Activated naive CD4-positive, alpha-beta T cell treated with anti-CD3 and anti-CD28 coated beads for 36 hours (primary cell): ENCODE results near the gene TPD52L3. TPM values are rescaled to one million over a fixed set of nuclear protein-coding genes. Genes with fewer than 3 reads are reported as not detected.
A peak's percentile ranks its signal among the peaks of the same experiment; 100 is the strongest.

Experiments used
- CTCF ChIA-PET: fragments of 350-600 bp; sonication (Branson Sonifier 250); formaldehyde crosslinking; loops from one replicate; lab custom pipeline; 2021; ENCODE audit warnings: antibody characterized with exemption; lab: Charles Lee
- DNase-seq: peaks from one replicate; pipeline ENCODE4 v3.0.0-alpha.2; 2020
- H3K27ac Mint-ChIP-seq: one replicate; pipeline ENCODE4 v1.8.0; 2021; ENCODE audit warnings: mild to moderate bottlenecking, mixed read lengths
- H3K27me3 Mint-ChIP-seq: one replicate; pipeline ENCODE4 v1.8.0; 2021; ENCODE audit warnings: low read depth, mixed read lengths
- H3K36me3 Mint-ChIP-seq: one replicate; pipeline ENCODE4 v1.8.0; 2021; ENCODE audit warnings: low read depth, mixed read lengths
- H3K4me1 Mint-ChIP-seq: one replicate; pipeline ENCODE4 v1.8.0; 2021; ENCODE audit warnings: low read depth, mixed read lengths
- H3K4me3 Mint-ChIP-seq: one replicate; pipeline ENCODE4 v1.8.0; 2021; ENCODE audit warnings: mild to moderate bottlenecking, moderate library complexity, mixed read lengths
- H3K9me3 Mint-ChIP-seq: one replicate; pipeline ENCODE4 v1.8.0; 2021; ENCODE audit warnings: mixed read lengths
- intact Hi-C: fragments of 100-400 bp; cut with micrococcal nuclease; formaldehyde crosslinking; loops from one replicate; pipeline ENCODE4 v1.15.1; 2023
- total RNA-seq, 2 experiments: library from RNA; stranded (reverse); gene quantifications; one replicate each; pipeline ENCODE4 v1.2.3, GENCODE V29; 2021

The TPD52L3 gene
- total RNA-seq: not detected

DNA sequence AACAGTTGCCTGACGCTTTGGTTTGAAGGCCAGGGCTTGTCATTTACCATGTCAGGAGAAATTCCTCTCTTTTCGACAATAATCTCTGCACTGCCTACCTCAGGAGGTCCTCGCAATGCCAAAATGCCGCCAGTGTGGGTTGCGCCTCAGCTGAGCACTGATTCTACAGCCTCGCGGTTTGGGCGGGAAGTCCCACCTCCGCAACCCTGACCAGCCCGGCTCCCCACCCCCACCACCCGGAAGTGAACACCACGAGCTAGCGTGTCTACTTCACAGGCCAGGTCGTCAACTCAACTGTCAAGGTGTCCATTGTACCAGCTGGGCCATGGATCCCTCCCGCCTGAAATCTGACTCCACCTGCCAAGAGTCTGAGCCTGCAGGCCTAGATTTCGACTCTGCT is at the start of gene TPD52L3:
Gene TPD52L3 (plus strand): TSS at position 273 of the 400 bp plus-strand sequence. CDS start 221 bp downstream, outside the sequence.
- no peak within 1 kb of the TSS for H3K4me3 Mint-ChIP-seq
- intact Hi-C loops: no loop called here
- CTCF ChIA-PET: interaction anchor here (0.6 to 1.0 kb wide), 2 partner anchors 12 to 201 kb away, joined by 3 read pairs; no protein-coding TSS in a partner anchor
- no peaks in the 10 kb centered on the region for H3K9me3 Mint-ChIP-seq
- no peaks in the 10 kb centered on the region for H3K4me1 Mint-ChIP-seq
- DNase-seq: no peak
- H3K27ac Mint-ChIP-seq: no peak within 1 kb of the TSS
- no peaks in the 10 kb centered on the region for H3K36me3 Mint-ChIP-seq
- peaks cover 10% of the 10 kb centered on the region for H3K27me3 Mint-ChIP-seq

DNA sequence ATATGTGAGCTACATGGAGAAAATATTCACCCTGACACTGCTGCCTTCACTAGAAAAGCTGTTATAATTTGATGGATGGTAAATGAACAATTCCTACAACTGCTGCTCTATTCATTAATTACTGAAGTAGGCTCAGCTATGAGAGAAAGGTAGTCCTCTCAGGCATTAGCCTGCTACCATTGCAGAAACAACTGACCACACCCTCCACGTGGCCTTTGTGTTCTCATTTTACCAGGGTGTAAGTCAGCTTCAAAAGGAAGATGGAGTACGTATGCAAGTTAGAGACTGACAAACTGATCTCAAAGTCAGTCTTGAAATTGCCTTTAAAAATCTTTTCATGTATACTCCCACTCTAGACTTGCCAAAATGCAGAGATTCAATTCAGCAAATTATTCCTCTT is 26.3 kb upstream of the TPD52L3 start:
- CTCF ChIA-PET: interaction anchor here (0.8 kb wide), 1 partner anchor 9 kb away, joined by 3 read pairs; no protein-coding TSS in a partner anchor
- DNase-seq: no peak
- H3K27me3 Mint-ChIP-seq: no peaks in the 10 kb centered on the region
- H3K4me1 Mint-ChIP-seq: no peaks in the 10 kb centered on the region
- no peaks in the 10 kb centered on the region for H3K9me3 Mint-ChIP-seq
- no peaks in the 10 kb centered on the region for H3K36me3 Mint-ChIP-seq
- H3K27ac Mint-ChIP-seq: no peak overlapping the region
- intact Hi-C loops: loop anchor here (10.0 kb wide), 1 partner anchor 507 kb away; no protein-coding TSS in a partner anchor
- no peak overlapping the region for H3K4me3 Mint-ChIP-seq

DNA sequence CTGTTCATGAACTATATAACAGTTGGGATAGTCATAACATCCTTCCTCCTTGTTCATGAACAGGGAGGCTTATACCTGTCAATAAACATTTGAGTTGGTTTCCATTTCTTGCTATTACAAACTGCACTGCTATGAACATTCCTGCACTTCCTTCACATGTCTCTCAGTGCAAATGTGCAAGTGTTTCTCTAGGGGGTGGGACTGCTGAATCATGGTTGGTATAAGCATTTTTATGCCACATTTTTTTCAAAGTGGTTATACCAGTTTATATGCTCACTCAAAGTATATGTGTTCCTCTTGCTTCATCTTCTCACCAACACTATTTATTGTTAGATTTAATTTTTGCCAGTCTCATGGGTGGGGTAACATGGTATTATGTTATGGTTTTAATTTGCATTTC is 25.8 kb upstream of the TPD52L3 start:
- Mint-ChIP-seq H3K4me3 (no peak overlapping the region), H3K27me3 (no peaks in the 10 kb centered on the region), H3K36me3 (no peaks in the 10 kb centered on the region), H3K27ac (no peak overlapping the region), H3K9me3 (no peaks in the 10 kb centered on the region), H3K4me1 (no peaks in the 10 kb centered on the region)
- DNase-seq: no peak
- CTCF ChIA-PET: no interaction called here
- intact Hi-C loops: loop anchor here (10.0 kb wide), 1 partner anchor 508 kb away; no protein-coding TSS in a partner anchor

DNA sequence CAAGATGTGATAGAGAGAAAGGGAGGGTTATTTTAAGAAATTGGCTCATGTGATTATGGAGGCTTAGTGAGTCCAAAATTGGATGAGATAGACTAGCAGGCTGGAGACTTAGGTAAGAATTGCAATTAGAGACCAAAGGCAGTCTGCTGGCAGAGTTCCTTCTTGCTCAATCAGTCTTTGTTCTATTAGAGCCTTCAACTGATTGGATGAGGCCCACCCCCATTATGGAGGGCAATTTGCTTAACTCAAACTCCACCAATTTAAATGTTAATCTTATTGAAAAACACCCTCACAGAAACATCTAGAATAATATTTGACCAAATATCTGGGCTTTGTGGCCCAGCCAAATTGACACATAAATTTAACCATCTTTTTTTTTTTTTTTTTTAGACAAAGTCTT is 23.9 kb upstream of the TPD52L3 start:
- CTCF ChIA-PET: interaction anchor here (0.6 to 1.1 kb wide), 2 partner anchors 250 to 419 kb away, joined by 3 read pairs; no protein-coding TSS in a partner anchor
- intact Hi-C loops: loop anchor here (10.0 kb wide), 1 partner anchor 509 kb away; no protein-coding TSS in a partner anchor
- H3K4me3 Mint-ChIP-seq: no peak overlapping the region

DNA sequence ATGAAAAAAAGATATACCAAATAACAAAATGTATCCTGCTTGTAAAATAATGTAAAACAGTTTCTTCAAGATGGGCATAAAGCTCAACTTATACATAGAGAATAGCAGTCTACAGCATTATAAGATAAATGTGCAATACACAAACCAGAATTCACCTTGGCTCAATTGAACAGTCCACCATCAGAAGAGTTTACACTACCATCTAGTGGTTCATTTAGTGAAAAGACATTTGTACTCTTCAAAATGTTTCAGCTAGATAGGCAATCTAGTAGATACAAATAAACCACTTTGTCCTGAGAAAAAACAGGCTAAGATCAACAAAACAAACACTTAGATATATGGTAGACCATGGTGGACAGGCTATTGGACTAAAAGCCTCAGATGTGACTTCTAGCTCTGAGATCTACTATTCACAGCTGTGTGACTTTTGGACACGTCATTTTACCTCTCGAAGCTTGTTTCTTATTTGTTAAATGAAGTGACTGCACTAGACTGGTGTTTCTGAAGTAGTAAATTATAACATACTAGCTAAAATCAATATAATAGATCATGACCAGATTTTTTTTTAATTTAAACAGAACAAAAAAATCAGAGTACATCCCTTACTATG is 22.1 kb upstream of the TPD52L3 start:
- intact Hi-C loops: loop anchor here (1.0 to 10.0 kb wide), 3 partner anchors 251 to 511 kb away; no protein-coding TSS in a partner anchor
- Mint-ChIP-seq H3K9me3 (no peaks in the 10 kb centered on the region), H3K4me3 (no peak overlapping the region), H3K27ac (no peak overlapping the region), H3K36me3 (no peaks in the 10 kb centered on the region), H3K27me3 (no peaks in the 10 kb centered on the region), H3K4me1 (no peaks in the 10 kb centered on the region)
- CTCF ChIA-PET: interaction anchor here (0.6 to 2.6 kb wide), 18 partner anchors 11 to 472 kb away, joined by 3 to 40 read pairs (median 3); no protein-coding TSS in a partner anchor
- DNase-seq: no peak

More for the DNA sequence above, 23.9 kb upstream of the TPD52L3 start:
- Mint-ChIP-seq H3K27me3 (no peaks in the 10 kb centered on the region), H3K9me3 (no peaks in the 10 kb centered on the region), H3K4me1 (no peaks in the 10 kb centered on the region), H3K27ac (no peak overlapping the region), H3K36me3 (no peaks in the 10 kb centered on the region)
- DNase-seq: no peak

DNA sequence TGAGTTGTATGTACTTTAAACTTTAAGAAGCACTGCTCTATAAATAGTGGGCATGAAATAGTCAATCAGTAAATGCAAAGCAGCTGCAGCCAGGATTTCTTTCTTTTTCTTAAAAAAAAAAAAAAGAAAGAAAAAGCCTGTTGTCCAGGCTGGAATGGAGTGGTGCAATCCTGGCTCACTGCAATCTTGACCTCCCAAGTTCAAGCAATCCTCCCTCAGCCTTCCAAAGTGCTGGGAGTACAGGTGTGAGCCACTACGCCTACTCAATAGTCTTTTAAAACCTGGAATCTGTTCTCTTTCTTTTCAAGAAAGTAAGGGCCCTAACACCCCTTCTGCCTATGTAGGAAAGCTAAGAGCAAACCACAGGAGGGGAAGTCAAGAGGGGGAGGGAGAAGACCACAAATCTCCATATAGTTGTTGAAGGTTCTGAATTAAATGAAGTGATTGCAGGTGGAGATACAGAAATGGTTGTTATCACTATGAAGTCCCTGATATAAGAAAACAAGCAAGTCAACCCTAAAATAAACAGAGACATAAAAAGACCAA is 20.6 kb upstream of the TPD52L3 start:
- no peaks in the 10 kb centered on the region for H3K4me1 Mint-ChIP-seq
- H3K9me3 Mint-ChIP-seq: no peaks in the 10 kb centered on the region
- no peak for DNase-seq
- H3K27me3 Mint-ChIP-seq: no peaks in the 10 kb centered on the region
- H3K36me3 Mint-ChIP-seq: no peaks in the 10 kb centered on the region
- CTCF ChIA-PET: interaction anchor here (0.6 to 2.6 kb wide), 3 partner anchors 202 to 254 kb away, joined by 3 to 40 read pairs (median 4); no protein-coding TSS in a partner anchor
- no peak overlapping the region for H3K4me3 Mint-ChIP-seq
- no peak overlapping the region for H3K27ac Mint-ChIP-seq
- intact Hi-C loops: loop anchor here (10.0 kb wide), 1 partner anchor 513 kb away; no protein-coding TSS in a partner anchor

DNA sequence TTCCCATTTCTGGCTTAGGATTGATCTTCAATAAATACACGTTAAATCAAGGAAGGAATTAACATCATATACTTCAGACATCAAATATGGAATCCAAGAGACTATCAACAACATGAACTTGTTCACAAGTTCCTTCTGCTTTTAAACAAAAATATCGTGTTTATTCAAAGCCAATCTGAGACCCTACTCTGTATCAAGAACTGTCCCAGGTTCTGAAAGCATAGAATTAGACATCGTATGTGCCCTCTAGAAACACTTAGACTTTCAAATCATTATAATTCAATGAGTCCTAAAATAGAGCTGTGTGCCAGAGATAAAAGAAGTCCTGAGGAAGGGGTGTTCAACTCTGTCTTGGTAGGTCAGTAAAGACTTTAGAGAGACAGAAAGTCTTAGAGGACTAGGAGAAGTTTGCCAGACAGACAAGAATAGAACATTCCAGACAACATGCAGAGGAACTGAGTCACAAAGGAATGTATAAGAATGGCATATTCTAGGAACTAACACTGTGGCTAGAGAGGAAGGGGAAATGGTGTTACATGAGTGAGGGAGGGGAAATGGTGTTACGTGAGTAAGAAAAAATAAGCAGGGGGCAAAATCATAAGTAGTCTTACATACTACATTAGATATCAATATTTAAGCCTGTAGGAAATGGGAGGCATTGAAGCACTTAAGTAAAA is 2.9 kb downstream of the TPD52L3 start:
- DNase-seq: no peak
- H3K9me3 Mint-ChIP-seq: peaks cover 12% of the 10 kb centered on the region
- no peaks in the 10 kb centered on the region for H3K4me1 Mint-ChIP-seq
- no peak overlapping the region for H3K27ac Mint-ChIP-seq
- peaks cover 11% of the 10 kb centered on the region for H3K27me3 Mint-ChIP-seq
- CTCF ChIA-PET: no interaction called here
- intact Hi-C loops: no loop called here
- H3K36me3 Mint-ChIP-seq: no peaks in the 10 kb centered on the region
- H3K4me3 Mint-ChIP-seq: no peak overlapping the region

DNA sequence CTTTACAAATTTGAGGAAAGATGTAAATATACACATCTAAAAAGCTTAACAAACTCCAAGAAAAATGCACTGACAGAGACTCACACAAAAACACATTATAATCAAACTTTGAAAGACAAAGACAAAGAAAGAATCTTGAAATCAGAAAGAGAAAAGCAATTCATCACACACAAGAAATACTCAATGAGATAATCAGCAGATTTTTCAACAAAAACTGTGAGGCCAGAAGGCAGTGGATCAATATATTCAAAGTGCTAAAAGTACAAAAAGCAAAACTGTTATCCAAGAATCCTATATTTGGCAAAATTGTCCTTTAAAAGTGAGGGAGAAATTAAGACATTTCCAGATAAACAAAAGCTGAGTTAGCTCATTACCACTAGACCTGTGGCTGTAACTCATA is 6.1 kb downstream of the TPD52L3 start:
- DNase-seq: no peak
- H3K27me3 Mint-ChIP-seq: peaks cover 21% of the 10 kb centered on the region
- no peaks in the 10 kb centered on the region for H3K4me1 Mint-ChIP-seq
- H3K9me3 Mint-ChIP-seq: peaks cover 12% of the 10 kb centered on the region
- intact Hi-C loops: loop anchor here (1.0 kb wide), 1 partner anchor 12 kb away; no protein-coding TSS in a partner anchor
- CTCF ChIA-PET: interaction anchor here (0.5 kb wide), 1 partner anchor 239 kb away, joined by 5 read pairs; no protein-coding TSS in a partner anchor
- H3K4me3 Mint-ChIP-seq: no peak overlapping the region
- H3K36me3 Mint-ChIP-seq: no peaks in the 10 kb centered on the region
- H3K27ac Mint-ChIP-seq: no peak overlapping the region

DNA sequence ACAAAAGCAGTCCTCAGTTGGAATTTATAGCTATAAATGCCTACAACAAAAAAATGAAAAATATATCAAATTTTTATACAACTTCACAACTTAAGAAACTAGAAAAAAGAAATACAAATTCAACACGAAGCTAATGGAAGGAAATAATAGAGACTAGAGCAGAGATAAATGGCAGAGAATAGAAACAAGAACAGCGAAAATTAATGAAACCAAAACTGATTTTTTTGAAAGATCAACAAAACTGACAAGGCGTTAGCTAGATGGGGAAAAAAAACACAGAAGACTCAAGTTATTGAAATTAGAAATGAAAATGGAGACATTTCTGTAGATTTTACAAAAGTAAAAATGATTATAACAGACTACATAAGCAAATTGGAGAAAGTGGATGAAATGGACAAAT is 20.6 kb downstream of the TPD52L3 start:
- intact Hi-C loops: no loop called here
- H3K27ac Mint-ChIP-seq: no peak overlapping the region
- peaks cover 4% of the 10 kb centered on the region for H3K27me3 Mint-ChIP-seq
- CTCF ChIA-PET: interaction anchor here (0.6 to 0.8 kb wide), 3 partner anchors 12 to 388 kb away, joined by 3 to 5 read pairs (median 3); no protein-coding TSS in a partner anchor
- no peak for DNase-seq
- H3K9me3 Mint-ChIP-seq: no peaks in the 10 kb centered on the region
- no peaks in the 10 kb centered on the region for H3K36me3 Mint-ChIP-seq
- H3K4me1 Mint-ChIP-seq: no peaks in the 10 kb centered on the region
- no peak overlapping the region for H3K4me3 Mint-ChIP-seq

DNA sequence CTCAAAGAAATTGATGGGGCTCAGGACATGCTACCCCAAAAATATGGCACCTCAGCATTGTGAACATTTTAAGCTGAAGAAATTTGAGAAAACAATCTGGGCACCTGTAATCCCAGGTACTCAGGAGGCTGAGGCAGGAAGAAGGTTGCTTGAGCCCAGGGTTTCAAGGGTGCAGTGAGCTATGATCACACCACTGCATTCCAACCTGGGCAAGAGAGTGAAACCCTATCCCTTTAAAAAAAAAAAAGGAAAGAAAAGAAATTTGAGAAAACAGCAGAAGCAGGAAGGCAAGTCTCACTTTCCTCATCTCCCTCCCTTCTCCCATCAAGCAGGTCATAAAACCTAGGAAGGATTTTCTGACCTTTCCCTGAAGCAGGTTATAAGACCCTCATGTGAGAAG is 23.6 kb downstream of the TPD52L3 start:
- no peak overlapping the region for H3K27ac Mint-ChIP-seq
- no peaks in the 10 kb centered on the region for H3K36me3 Mint-ChIP-seq
- no peaks in the 10 kb centered on the region for H3K9me3 Mint-ChIP-seq
- no peak overlapping the region for H3K4me3 Mint-ChIP-seq
- intact Hi-C loops: loop anchor here (5.0 kb wide), 1 partner anchor 331 kb away; no protein-coding TSS in a partner anchor
- CTCF ChIA-PET: interaction anchor here (7.0 kb wide), 1 partner anchor 217 kb away, joined by 107 read pairs; no protein-coding TSS in a partner anchor
- peaks cover 6% of the 10 kb centered on the region for H3K27me3 Mint-ChIP-seq
- H3K4me1 Mint-ChIP-seq: peaks cover 10% of the 10 kb centered on the region
- no peak for DNase-seq

DNA sequence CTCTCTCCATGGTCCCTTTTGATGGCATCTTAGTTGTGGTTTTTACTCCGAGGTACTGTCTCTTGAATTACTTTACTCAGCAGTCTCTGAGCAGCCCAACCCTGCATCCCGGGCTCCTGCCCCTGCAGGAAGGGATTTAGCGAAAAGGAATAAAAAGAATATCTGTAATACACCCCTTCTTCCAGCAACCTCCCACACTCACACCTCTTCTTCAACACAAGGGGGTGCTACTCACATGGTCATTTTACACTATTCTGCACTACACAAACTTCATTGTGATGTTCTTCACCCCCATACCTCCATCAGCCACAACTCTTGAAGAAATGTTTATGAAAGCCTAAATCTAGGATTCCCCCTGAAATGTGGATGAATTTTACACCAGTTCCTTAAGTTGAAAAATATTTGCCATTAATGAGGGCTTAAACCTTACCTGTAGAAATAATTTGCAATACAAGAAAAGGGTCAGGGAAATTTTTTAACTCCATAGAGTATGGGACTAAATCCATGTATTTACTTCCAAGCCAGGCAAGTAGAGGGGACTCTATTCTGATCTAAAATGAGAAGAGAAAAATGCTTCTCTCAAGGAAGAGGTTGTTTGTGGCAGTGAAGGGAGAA is 26.0 kb downstream of the TPD52L3 start:
- H3K4me1 Mint-ChIP-seq: peaks cover 10% of the 10 kb centered on the region
- intact Hi-C loops: loop anchor here (1.0 to 5.0 kb wide), 6 partner anchors 135 to 385 kb away; no protein-coding TSS in a partner anchor
- H3K27me3 Mint-ChIP-seq: peaks cover 5% of the 10 kb centered on the region
- DNase-seq: peak; percentile 16
- no peaks in the 10 kb centered on the region for H3K36me3 Mint-ChIP-seq
- no peak overlapping the region for H3K27ac Mint-ChIP-seq
- no peak overlapping the region for H3K4me3 Mint-ChIP-seq
- H3K9me3 Mint-ChIP-seq: no peaks in the 10 kb centered on the region
- CTCF ChIA-PET: interaction anchor here (0.7 to 7.0 kb wide), 13 partner anchors 10 to 313 kb away, joined by 3 to 107 read pairs (median 4); partner anchors contain the start of gene UHRF2
